SKM-1 treated with dmso at 0.1 percent for 144 hours (cell line): ENCODE data around the gene SAE1.
A peak's percentile ranks its signal among the peaks of the same experiment; 100 is the strongest.
"Not testable (repeated sequence)": the region's sequence is repeated elsewhere in the genome, so short reads cannot be mapped to it uniquely, and the experiment has no call there.

Experiments
- DNase-seq: peaks from one replicate; lab custom pipeline; 2025; ENCODE audit not compliant: unreplicated experiment; lab: John Stamatoyannopoulos, UW

SAE1 gene

GRCh38 chr19:47239152-47239551 lies 108.5 kb downstream of the SAE1 start:
- DNase-seq, result no peak

DNA sequence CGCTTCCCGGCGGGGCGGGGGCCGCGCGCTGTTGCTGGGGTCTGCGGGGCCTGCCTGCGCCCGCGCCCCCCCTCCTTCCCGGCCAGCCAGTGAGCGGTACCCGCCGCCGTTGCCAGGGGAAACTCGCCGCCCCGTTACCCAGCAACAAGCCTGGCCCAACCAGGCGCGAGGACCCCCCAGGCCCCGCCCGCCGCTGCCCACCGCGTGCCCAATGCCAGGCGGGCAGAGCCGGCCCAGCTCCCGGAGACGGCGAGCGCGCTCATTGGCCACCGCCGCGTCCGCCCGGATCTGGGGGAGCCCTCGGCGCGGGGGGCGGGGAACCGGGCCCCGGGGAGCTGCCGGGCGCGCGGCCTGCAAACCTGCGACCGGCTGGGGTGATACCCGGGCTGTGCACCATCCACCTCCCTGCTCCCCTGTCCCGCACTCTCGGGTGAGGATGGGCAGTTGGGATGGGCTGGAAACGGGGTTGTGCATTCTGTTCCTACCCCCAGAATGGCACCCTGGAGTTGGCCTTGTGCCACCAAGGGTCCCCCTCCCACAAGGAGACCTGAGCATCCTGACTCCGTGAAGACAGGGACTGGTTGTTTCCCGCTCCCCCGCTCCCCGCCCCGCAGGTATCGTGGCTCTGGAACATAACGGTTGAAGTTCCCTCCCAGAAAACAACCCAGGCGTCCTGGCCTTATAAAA lies 109.1 kb downstream of the SAE1 start:
- DNase-seq, result no peak

DNA sequence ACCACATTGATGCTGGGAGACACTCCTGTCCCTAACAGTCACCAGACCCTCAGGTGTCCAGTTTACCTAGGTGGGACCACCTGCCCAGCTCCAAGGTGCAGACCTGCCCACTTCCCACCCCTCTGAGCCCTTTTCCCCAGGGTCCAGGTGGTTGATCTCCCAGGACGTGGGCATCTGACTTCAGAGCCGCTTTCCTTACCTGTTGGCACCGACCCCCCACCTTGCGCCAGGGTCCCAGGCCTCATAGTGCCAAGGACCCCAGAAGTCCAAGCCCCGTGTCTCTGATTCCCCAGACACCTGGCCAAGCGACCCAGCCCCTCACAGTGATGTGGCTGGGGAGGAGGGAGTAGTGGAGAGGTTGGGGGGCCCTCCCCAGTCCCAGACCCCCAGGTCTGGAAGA lies 109.9 kb downstream of the SAE1 start:
- DNase-seq, result no peak

DNA sequence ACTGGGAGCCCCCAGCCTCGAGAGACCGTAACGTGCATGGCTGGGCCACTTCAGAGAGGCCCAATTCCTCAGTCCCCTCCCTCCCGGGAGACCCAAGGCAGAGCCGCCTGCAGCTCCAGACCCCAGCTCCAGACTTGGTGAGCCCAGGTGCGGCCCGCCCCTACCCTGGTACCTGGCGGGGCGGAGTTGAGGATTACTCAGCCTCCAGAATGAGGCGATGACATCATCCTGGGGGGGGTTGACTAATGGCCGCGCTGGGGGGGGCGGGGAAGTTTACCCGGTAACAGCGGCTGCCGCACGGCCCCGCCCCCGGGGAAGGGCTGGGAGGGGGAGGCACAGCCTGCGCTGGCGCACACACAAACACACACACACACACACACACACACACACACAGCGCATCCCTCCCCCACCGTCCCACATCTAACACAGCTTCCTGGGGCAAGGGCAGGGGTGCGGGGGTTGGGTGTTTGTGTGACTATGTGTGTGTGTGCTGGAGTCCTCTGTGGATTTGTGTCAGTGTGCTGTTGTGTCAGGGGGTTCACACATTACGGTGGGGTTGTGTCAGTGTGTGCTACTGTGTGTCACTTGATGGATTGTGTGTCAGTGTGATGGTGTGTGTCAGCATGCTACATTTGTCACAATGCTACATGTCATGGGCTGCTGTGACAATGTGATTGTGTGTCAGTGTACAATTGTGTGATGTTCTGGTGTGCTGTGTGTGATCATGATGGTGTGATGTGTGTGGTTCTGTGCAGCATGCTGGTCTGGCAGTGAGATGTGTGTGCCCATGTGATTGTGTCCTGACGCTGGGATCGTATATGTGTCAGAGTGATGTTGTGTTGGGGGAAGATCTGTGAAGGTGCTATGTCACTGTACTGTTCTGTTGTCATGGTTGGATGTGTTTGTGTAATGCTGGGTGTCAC lies 110.6 kb downstream of the SAE1 start:
- no peak for DNase-seq

DNA sequence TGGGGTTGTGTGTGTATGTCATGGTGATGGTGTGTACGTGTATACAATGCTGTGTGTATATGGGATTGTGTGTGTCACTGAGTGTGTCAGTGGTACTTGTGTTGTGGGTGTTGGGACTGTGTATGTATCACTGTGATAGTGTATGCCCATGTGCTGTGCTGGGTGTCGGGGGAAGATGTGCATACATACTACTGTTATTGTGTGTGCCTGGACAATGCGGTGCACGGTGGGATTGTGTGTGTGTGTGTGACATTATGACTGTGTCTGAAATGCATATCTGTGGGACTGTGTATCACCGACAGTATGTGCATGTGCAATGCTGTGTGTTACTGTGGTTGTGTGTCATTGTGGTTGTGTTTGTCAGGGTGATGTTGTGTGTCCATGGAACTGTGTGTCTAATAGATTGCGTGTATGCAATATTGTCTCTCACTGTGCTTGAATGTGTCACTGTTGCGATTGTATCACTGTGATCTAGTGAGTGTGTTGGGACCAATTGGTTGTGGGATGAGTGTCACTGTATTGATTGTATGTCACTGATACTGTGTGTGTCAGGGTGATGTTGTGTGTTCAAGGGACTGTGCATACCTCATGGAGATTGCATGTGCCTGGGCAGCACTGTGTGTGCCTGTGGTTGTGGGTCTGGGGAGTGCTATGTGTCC lies 111.4 kb downstream of the SAE1 start:
- DNase-seq, result no peak

DNA sequence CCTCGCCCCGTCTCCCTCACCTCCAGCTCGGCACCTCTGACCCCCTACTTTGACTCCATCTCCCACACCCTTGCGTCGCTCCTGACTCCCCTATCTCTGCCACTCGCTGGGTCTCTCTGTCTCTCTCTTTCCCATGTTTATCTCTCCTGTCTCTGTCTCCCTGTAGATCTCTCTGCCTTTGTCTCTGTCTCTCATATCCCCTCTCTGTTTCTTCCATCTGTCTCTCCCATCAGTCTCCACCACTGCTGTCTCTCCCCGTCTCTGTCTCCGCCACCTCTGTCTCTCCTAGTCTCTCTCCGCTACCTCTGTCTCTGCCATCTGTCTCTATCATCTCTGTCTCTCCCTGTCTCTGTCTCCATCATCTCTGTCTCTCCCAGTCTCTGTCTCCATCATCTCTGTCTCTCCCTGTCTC lies 112.7 kb downstream of the SAE1 start:
- no peak for DNase-seq

- DNase-seq, result peak; percentile 84
Measured at GRCh38 chr19:47243776-47244547, 113.3 kb downstream of the SAE1 start.

- DNase-seq, result peak; percentile 28
Measured at GRCh38 chr19:47247308-47247990, 116.8 kb downstream of the SAE1 start.

DNA sequence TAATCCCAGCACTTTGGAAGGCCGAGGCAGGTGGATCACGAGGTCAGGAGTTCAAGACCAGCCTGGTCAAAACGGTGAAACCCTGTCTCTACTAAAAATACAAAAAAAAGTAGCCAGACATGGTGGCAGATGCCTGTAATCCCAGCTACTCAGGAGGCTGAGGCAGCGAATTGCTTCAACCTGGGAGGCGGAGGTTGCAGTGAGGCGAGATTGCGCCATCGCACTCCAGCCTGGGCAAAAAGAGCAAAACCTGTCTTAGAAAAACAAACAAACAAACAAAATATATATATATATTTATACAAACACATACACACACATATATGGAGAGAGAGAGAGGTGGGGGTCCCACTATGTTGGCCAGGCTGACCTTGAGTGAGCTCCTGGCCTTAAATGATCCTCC lies 122.4 kb downstream of the SAE1 start:
- DNase-seq, result not testable (repeated sequence)

- no peak for DNase-seq
Measured at GRCh38 chr19:47253467-47253881, 122.8 kb downstream of the SAE1 start.

- DNase-seq, result no peak
Measured at GRCh38 chr19:47253970-47254369, 123.3 kb downstream of the SAE1 start.

DNA sequence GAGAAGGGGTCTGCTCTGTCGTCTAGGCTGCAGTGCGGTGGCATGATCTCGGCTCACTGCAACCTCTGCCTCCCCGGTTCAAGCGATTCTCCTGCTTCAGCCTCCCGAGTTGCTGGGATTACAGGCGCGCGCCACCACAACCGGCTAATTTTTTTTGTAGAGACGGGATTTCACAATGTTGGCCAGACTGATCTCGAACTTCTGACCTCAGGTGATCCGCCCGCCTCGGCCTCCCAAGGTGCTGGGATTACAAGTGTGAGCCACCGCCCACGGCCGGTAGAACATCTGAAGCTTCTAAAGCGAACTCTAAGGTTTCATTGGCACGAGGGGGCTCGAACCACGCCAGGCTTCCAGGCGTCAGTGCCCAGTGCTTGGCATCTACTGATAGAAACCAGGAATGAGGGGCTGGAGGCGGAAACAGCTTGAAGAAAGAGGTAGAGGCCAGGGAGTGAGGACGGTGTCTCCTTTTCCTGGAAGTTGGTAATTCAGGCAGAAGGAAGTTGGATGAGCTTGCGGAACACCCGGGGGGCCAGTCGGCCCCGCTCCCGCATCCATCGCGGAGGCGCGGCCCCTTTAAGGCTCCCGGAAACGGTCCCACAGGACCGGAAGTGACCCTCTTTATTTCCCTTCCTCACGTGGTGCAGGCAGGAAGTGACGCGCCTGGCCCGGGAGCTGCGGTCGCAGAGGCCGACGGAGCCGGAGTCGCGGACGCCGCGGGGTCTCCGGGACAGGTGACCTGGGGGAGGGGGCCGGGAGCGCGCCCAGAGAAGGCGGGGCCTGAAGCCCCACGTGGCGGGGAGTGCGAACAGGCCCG lies 125.5 kb downstream of the SAE1 start, which contains the start of gene CCDC9:
CCDC9 (plus strand) TSS at position 647 of the 814 bp plus-strand sequence. CDS start 1,876 bp downstream, outside the sequence.
- DNase-seq, result peak; percentile 77

- DNase-seq, result peak; percentile 93
Measured at GRCh38 chr19:47256693-47257410, 126.2 kb downstream of the SAE1 start.

GRCh38 chr19:47257411-47258169 lies 127.0 kb downstream of the SAE1 start:
- no peak for DNase-seq

GRCh38 chr19:47258434-47258833 lies 127.8 kb downstream of the SAE1 start:
- DNase-seq, result no peak

- no peak for DNase-seq
Measured at GRCh38 chr19:47258895-47259555, 128.4 kb downstream of the SAE1 start.
